HL-60/S4 treated with retinoic acid at 250 ng/mL for 4 days and 3 days (cell line): ENCODE results near the gene C11orf91.
"Not testable (repeated sequence)": the region's sequence is repeated elsewhere in the genome, so short reads cannot be mapped to it uniquely, and the experiment has no call there.

Experiments used
- in situ Hi-C: fragments of 300-500 bp; cut with MboI; formaldehyde crosslinking; loops from 2 replicates; pipeline ENCODE4 v1.7.0; 2022; ENCODE audit warnings: low sequenced_read_pairs

The C11orf91 gene

DNA sequence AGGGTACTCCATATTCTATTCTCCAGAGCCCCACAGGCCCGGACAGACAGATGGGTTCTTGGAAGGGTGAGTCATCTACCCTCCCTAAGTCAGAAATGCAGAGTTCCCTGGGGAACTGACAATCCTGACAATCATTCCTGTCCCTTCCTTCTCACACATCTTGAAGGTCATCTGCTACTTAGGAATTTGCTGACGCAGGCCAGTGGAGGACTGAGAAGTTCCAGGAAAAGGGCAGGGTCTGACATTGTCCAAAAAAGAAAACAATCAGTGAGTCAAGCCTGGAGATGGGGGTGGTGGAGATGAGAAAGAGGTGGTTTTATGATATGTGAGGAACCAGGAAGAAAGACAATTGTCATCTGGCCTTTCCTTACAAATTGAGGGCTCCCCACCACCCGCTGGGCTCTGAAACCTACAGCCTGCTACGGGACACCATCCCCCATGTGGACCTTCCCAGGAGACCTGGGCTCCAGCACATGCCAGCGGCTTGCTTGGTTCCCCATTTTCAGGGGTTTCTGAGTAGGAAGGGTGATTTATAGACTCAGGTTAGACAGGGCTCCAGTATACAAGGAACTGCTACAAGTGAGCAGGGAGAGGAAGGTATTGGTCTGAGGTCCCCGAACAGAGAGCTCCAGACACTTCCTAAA, 22.7 kb upstream of the C11orf91 start:
- in situ Hi-C loops: no loop called here

GRCh38 chr11:33722590-33723234, 22.1 kb upstream of the C11orf91 start:
- in situ Hi-C loops: no loop called here

GRCh38 chr11:33721984-33722383, 21.4 kb upstream of the C11orf91 start:
- in situ Hi-C loops: no loop called here

- in situ Hi-C loops: no loop called here
These were observed 20.8 kb upstream of the C11orf91 start for GRCh38 chr11:33721426-33721825.

DNA sequence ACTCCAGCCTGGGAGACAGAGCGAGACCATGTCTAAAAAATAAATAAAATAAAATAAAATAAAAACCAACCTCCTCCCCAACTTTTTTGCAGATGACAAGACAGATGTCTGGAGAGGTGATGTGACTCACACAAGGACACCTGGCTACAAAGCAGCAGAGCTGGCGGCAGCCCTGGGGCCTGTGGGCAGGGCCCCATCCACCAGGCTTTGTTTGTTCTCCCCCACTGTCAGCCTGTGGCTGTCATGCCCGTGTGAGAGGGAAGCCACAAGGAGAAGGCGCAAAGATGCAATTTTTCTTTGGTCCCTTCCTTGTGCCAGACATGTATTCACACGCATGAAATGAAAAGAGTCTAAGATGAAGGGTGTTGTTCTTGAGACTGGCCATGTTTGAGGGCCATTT, 19.0 kb upstream of the C11orf91 start:
- in situ Hi-C loops: no loop called here

DNA sequence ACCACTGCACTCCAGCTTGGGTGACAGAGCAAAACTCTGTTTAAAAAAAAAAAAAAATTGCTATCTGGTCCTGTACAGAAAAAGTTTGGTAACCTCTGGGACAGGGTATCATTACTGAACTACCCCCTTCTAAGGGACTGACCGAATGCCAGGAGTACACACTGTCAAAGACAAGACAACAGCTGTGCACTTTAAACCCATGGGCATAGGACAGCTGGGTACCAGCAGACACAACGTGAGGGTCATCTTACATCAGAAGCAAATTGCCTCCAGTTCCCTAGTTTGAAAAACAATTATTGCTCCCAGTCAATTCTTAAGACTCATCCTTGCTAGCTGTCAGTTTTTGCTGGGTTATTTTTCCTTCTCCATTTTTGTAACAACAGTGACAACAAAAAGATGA, 17.8 kb upstream of the C11orf91 start:
- in situ Hi-C loops: no loop called here

- in situ Hi-C loops: no loop called here
These were observed 15.6 kb upstream of the C11orf91 start for GRCh38 chr11:33716243-33716642.

DNA sequence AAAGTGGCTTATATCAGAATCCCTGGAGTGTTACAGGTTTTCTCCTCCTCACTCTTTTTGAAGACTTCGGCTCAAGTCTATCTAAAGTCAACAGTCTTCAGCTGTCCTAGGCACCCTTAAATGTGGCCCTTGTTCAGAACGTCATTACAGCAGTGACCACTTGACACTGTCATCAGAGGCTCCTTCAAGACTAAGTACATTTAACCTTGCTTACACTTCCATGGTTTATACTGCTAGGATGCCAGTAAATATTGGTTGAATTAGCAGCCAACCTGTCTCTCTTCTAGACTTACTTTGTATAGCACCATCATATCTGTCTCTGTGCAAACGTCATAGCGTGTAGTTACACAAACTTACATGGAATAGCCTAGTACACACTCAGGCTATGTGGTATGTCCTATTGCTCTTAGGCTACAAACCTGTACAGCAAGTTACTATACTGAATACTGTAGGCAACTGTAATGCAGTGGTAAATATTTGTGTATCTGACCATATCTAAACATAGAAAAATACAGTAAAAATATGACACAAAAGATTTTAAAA, 13.3 kb upstream of the C11orf91 start:
- in situ Hi-C loops: no loop called here

DNA sequence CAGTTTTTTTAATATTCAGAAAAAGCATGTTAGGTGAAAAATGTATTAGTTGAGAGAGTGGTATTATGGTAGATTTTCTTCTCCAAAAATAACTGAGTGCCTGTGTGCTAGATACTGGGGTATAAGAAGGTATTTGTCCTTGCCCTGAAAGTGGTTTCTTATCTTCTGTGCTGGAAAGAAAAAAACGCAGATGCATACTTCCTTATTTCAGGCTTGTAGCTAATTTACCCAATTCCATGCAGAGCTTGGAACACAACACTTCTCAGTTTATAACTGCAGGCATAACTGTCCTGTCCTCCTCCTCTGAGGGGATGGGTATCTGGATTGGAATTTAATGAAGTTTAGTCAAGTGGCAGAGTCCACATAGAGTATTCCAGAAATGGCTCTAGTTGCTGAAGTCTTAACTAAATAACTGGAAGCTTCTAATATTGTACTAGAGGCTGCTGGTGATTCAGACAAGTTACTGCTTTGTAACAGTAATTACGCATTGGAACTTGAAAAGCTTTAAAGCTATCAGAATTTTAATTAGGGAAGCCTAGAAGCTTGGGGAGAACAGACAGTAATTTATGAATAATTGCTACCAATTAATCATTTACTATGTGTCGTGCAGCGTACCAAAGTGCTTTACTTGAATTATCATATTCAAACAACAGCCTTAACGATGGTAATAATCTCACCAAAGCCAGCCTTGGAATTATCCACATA, 12.7 kb upstream of the C11orf91 start:
- in situ Hi-C loops: no loop called here

GRCh38 chr11:33712436-33712835, 11.8 kb upstream of the C11orf91 start:
- in situ Hi-C loops: no loop called here

- in situ Hi-C loops: no loop called here
These were observed 8.8 kb upstream of the C11orf91 start for GRCh38 chr11:33709466-33709865.

GRCh38 chr11:33708985-33709384, 8.4 kb upstream of the C11orf91 start:
- in situ Hi-C loops: no loop called here

DNA sequence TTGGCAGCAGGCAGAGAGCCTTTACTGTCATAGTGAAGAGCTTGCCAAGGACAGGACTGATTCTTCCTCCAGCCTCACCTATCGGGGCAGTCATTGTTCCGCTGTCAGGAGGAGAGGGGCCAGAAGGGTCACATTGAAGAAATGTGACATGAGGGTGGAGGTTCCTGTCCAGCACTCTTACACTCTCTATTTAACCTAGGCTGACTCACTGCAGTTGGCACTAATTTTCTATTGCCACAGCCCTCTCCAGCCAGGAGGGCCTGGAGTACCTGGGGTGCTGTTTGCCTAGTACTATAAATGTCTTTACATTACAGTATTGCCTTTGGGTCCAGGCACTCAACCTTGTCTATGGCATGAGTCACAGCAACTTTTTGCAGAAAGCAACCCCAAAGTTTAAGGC, 7.2 kb upstream of the C11orf91 start:
- in situ Hi-C loops: not testable (repeated sequence)

- in situ Hi-C loops: no loop called here
These were observed 6.3 kb upstream of the C11orf91 start for GRCh38 chr11:33706966-33707365.

- in situ Hi-C loops: no loop called here
These were observed 5.9 kb upstream of the C11orf91 start for GRCh38 chr11:33706546-33706945.

DNA sequence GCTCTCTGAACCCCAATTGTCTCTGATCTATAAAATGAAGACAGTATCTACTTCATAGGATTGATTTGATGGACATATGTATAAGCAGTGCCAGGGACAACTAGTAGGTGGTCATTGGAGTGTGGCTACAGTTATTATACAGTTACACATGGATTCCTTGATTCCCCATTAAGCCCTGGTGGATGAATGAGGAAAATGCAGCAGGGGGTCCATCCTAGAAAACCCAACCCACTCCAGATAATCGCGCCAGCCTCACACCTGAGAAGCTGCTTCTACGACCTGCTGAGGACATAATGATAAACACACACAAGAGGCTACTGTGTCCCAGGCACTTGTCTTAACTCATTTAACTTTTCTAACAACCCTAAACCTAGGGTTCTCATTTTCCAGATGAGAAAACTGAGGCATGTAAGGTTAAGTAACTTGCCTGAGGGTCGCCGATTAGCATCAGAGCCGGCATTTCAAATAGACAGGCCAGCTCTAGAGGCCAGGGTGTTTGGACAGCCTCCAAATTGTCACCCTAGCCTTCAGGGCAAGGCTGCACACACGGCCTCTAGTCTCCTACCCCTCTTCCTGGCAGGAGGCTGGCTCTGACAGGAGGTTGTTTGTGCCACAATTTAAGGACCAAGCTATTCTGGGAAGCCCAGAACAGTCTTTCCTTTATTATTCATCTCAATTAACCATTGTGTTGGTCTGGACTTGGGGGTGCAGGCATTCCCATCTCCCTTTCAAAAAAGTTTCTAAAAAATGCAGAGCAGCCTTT, 3.8 kb upstream of the C11orf91 start:
- in situ Hi-C loops: no loop called here

DNA sequence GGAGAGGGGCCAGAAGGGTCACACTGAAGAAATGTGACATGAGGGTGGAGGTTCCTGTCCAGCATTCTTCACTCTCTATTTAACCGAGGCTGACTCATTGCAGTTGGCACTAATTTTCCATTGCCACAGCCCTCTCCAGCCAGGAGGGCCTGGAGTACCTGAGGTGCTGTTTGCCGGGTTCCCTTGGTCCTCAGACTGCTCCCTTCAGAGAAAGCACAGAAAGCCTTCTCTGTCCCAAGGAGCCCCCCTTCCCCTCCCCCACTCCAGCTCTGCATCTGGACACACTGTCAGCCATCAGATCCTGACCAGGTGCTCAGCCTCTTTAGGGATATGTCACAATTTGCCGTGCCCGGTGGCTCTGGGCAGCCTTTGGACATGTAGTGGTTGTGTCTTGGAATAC, 3.2 kb upstream of the C11orf91 start:
- in situ Hi-C loops: no loop called here

- in situ Hi-C loops: no loop called here
These were observed 2.6 kb upstream of the C11orf91 start for GRCh38 chr11:33703234-33703633.

- in situ Hi-C loops: no loop called here
These were observed 940 bp upstream of the C11orf91 start for GRCh38 chr11:33701302-33702230.

- in situ Hi-C loops: no loop called here
These were observed 544 bp downstream of the C11orf91 start for GRCh38 chr11:33700063-33700501.
